Right atrium auricular region (tissue), 2 donors: ENCODE measurements around the gene ITPKB. TPM values are rescaled to one million over a fixed set of nuclear protein-coding genes. Genes with fewer than 3 reads are reported as not detected.

Source experiments
- DNase-seq: peaks from one replicate; pipeline ENCODE4 v3.0.0-alpha.2; 2019; ENCODE audit warnings: low spot score
- H3K27ac ChIP-seq, 2 donors: fragments of 200-600 bp; sonication (generic); 1 replicate in 1 of 2; 2 replicates in 1 of 2; pipeline ENCODE4 v1.5.1; 2016 to 2019
- H3K27me3 ChIP-seq, 2 donors: fragments of 200-600 bp; sonication (generic); one replicate each; pipeline versions ENCODE4 v1.5.1 to v1.6.0; 2017 to 2019
- H3K36me3 ChIP-seq: fragments of 200-600 bp; sonication (generic); one replicate; pipeline ENCODE4 v1.5.1; 2016
- H3K4me1 ChIP-seq, 2 donors: fragments of 200-600 bp; sonication (generic); one replicate each; pipeline versions ENCODE4 v1.5.1 to v1.6.0; 2017 to 2019
- H3K4me3 ChIP-seq, 2 donors: fragments of 200-600 bp; sonication (generic); 1 replicate in 1 of 2; 2 replicates in 1 of 2; pipeline ENCODE4 v1.5.1; 2017 to 2019; ENCODE audit warnings: mild to moderate bottlenecking in 1 of 2, moderate library complexity in 1 of 2
- H3K9me3 ChIP-seq, 2 donors: fragments of 200-600 bp; sonication (generic); one replicate each; pipeline ENCODE4 v1.5.1; 2019
- total RNA-seq, 2 donors: library from RNA; depleted of rRNA; stranded (reverse); fragments of >200 nt; gene quantifications; one replicate each; pipeline ENCODE4 v1.1.0, GENCODE V29; 2016
- TF ChIP-seq, protein P1 (sequence below), 2 donors: fragments of 200-600 bp; sonication (generic); IDR thresholded peaks; one replicate each; pipeline ENCODE4 v1.5.1; 2019; ENCODE audit warnings: antibody characterized with exemption in 2 of 2

ITPKB gene
- 10 to 100 TPM; 10.8 to 11.0 TPM for total RNA-seq

DNA sequence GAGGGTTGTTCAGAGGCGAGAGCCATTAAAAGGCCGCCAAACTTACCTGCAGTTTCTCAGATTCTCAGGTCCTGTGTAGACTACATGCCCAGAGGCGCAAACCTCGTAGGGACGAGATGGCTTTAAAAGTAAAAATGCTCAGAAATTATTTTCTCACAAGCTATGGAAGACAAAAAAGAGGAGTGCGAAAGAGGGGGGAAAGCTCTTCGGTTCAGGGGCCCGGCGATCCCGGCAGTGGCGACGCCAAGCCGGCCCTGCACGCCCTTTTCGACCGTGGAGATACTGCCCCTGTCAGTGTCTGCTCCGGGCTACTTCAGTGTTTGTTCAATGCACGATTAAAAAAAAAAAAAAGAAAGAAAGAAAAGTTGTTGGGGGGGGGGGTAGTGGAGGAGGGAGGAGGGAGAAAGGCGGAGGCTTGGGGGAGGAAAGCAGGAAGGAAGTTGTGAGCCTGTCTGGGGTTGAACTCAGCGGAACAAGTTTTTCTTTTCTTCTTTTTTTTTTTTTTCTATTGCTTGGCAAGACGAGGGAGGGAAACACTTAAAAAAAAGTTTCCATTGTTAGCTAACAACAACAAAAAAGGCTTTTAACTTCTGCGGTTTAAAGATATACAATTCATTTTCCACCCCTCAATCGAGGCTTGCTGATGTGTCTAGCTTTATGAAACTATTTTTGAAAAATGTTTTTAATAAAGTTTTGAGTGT is at the start of gene ITPKB:
Gene ITPKB, minus strand, starts transcription at position 288 of the 701 bp plus-strand sequence. CDS start 1,824 bp downstream, outside the sequence.
- DNase-seq: no peak
- peaks cover 0 to 7% of the 10 kb centered on the region in 2 donors for H3K9me3 ChIP-seq
- peaks cover 0 to 5% of the 10 kb centered on the region in 2 donors for H3K27me3 ChIP-seq
- H3K36me3 ChIP-seq: peaks cover 10% of the 10 kb centered on the region
- peak within 1 kb of the TSS; percentile 82 to 87 for H3K27ac ChIP-seq
- peak within 1 kb of the TSS; percentile 61 to 80 for H3K4me3 ChIP-seq
- TF ChIP-seq, protein P1, sequence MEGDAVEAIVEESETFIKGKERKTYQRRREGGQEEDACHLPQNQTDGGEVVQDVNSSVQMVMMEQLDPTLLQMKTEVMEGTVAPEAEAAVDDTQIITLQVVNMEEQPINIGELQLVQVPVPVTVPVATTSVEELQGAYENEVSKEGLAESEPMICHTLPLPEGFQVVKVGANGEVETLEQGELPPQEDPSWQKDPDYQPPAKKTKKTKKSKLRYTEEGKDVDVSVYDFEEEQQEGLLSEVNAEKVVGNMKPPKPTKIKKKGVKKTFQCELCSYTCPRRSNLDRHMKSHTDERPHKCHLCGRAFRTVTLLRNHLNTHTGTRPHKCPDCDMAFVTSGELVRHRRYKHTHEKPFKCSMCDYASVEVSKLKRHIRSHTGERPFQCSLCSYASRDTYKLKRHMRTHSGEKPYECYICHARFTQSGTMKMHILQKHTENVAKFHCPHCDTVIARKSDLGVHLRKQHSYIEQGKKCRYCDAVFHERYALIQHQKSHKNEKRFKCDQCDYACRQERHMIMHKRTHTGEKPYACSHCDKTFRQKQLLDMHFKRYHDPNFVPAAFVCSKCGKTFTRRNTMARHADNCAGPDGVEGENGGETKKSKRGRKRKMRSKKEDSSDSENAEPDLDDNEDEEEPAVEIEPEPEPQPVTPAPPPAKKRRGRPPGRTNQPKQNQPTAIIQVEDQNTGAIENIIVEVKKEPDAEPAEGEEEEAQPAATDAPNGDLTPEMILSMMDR (IDR thresholded peaks at IDR 0.05): no peak
- peaks cover 0 to 28% of the 10 kb centered on the region in 2 donors for H3K4me1 ChIP-seq

DNA sequence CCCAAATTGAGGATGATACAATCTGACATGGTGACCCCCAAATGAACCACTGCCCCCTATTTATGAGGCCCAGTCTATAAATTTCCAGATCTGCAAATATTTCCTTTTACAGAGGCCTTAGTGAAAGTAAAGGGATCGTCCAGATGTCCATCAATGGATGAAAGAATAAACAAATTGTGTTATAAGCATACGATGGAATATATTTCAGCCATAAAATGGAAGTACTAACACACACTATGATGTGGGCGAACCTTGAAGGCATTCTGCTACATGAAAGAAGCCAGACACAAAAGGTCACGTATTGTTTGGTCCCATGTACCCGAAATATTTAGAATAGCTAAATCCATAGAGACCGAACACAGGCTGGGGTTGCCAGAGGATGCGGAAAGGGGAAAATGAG is 48.6 kb upstream of the ITPKB start:
- no peaks in the 10 kb centered on the region for H3K27me3 ChIP-seq
- DNase-seq: no peak
- no peak overlapping the region for H3K27ac ChIP-seq
- no peaks in the 10 kb centered on the region for H3K36me3 ChIP-seq
- no peaks in the 10 kb centered on the region for H3K4me1 ChIP-seq
- TF ChIP-seq, protein P1 (IDR thresholded peaks at IDR 0.05): no peak
- H3K4me3 ChIP-seq: no peak overlapping the region
- no peaks in the 10 kb centered on the region for H3K9me3 ChIP-seq

DNA sequence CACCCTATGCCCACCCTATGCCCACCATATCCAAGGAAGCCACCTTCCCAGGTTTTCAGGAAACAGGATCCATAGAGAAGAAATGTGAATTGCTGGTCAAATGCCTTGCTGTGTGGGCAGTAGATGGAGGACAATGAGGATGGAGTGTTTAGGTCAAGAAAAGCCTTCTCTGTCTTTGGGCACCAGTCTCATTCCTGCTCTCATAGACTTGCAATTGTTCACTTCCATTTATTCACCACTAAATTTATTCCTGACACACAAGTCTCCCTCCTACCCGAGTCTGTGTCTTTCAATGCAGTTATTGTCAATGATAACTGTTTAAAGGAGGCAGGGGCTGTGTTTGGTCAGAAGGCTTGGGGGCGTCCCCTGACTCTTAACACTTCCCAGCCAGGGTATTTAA is 48.0 kb upstream of the ITPKB start:
- TF ChIP-seq, protein P1 (IDR thresholded peaks at IDR 0.05): no peak
- no peak overlapping the region for H3K27ac ChIP-seq
- H3K4me1 ChIP-seq: no peaks in the 10 kb centered on the region
- H3K9me3 ChIP-seq: no peaks in the 10 kb centered on the region
- no peak overlapping the region for H3K4me3 ChIP-seq
- H3K36me3 ChIP-seq: no peaks in the 10 kb centered on the region
- DNase-seq: no peak
- H3K27me3 ChIP-seq: no peaks in the 10 kb centered on the region

DNA sequence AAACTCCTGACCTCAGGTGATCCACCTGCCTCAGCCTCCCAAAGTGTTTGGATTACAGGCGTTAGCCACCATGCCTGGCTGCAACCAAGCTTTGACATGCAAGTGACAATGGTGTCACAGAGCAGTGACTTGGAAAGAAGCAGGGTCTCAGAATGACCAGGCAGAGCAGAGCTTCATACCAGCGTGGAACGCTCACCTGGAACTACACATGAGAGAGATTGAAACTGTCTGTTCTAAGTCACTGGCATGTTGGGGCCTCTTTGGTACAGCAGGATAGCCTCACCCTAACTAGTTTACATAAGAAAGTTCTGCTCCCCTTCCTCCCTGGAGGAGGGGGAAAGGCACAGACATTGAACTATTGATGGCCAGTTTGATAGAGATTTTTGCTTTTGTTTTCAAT is 47.5 kb upstream of the ITPKB start:
- Histone ChIP-seq H3K9me3 (no peaks in the 10 kb centered on the region), H3K4me3 (no peak overlapping the region), H3K27ac (no peak overlapping the region), H3K36me3 (no peaks in the 10 kb centered on the region), H3K27me3 (no peaks in the 10 kb centered on the region), H3K4me1 (no peaks in the 10 kb centered on the region)
- DNase-seq: no peak
- TF ChIP-seq, protein P1 (IDR thresholded peaks at IDR 0.05): no peak

DNA sequence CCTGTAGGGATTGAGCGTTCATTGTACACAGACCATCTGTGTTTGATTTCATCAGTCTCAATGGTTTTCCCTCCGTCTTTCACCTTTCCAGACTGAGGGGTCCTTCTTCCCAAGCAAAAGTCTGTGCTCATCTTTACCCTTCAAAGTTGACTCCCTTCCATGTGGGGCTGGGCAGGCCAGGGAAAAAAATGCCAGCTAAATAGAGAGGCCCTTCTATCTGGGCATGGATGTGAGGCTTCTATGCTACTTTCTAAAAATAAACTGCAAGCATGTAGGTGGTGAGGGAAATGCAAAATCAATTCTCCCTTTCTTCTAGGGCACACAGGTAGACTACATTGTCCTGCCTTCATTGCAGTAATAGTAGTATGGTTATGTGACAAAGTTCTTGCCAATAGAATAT is 46.7 kb upstream of the ITPKB start:
- TF ChIP-seq, protein P1 (IDR thresholded peaks at IDR 0.05): no peak
- Histone ChIP-seq H3K4me1 (no peaks in the 10 kb centered on the region), H3K27me3 (no peaks in the 10 kb centered on the region), H3K27ac (no peak overlapping the region), H3K4me3 (no peak overlapping the region), H3K36me3 (no peaks in the 10 kb centered on the region), H3K9me3 (no peaks in the 10 kb centered on the region)
- DNase-seq: no peak
